ENCODE data around the gene TNRC6C.

Gene TNRC6C

DNA sequence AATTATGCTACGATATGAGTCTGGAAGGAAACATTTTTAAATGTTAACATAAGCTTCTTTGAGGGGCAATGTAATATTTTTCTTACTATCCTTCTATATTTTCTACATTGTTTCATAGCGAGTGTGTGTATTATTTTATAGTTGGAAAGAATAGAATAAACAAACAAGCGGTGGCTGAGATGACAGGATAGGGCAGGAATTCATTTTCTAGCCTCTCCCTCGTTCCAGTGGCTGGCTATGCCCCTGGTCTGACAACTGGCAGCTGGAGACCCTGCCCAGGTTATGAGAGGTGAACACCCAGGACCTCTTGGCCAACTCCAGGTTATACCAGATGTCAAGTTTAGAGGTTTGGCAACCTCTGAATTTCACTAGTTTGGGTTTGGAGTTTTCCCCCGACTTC lies 14.5 kb upstream of the TNRC6C start (continued):
- TF ChIP-seq, protein P1, sequence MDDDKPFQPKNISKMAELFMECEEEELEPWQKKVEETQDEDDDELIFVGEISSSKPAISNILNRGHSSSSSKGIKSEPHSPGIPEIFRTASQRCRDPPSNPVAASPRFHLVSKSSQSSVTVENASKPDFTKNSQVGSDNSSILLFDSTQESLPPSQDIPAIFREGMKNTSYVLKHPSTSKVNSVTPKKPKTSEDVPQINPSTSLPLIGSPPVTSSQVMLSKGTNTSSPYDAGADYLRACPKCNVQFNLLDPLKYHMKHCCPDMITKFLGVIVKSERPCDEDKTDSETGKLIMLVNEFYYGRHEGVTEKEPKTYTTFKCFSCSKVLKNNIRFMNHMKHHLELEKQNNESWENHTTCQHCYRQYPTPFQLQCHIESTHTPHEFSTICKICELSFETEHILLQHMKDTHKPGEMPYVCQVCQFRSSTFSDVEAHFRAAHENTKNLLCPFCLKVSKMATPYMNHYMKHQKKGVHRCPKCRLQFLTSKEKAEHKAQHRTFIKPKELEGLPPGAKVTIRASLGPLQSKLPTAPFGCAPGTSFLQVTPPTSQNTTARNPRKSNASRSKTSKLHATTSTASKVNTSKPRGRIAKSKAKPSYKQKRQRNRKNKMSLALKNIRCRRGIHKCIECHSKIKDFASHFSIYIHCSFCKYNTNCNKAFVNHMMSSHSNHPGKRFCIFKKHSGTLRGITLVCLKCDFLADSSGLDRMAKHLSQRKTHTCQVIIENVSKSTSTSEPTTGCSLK (tag by site-specific recombination; IDR thresholded peaks at IDR 0.05) = no peak
- TF ChIP-seq BCL11B (tag by site-specific recombination; IDR thresholded peaks at IDR 0.05; ENCODE audit: low read depth) = no peak
- no peak for TF ChIP-seq ZBTB1 (tag by site-specific recombination; IDR thresholded peaks at IDR 0.05)
- TF ChIP-seq ZNF544 (tag by site-specific recombination; IDR thresholded peaks at IDR 0.05) = no peak
- TF ChIP-seq ZNF266 (tag by site-specific recombination; IDR thresholded peaks at IDR 0.05; ENCODE audit: low read depth) = no peak
- TF ChIP-seq ZNF629 (tag by site-specific recombination; IDR thresholded peaks at IDR 0.05) = no peak
- TF ChIP-seq ZIC2 (tag by site-specific recombination; IDR thresholded peaks at IDR 0.05) = no peak
- no peak for TF ChIP-seq ZSCAN16 (tag by site-specific recombination; IDR thresholded peaks at IDR 0.05)
- TF ChIP-seq ZFHX2 (tag by site-specific recombination; conservative IDR thresholded peaks at IDR 0.05) = no peak
- TF ChIP-seq ZNF324 (tag by site-specific recombination; IDR thresholded peaks at IDR 0.05) = no peak
- TF ChIP-seq, protein P2, sequence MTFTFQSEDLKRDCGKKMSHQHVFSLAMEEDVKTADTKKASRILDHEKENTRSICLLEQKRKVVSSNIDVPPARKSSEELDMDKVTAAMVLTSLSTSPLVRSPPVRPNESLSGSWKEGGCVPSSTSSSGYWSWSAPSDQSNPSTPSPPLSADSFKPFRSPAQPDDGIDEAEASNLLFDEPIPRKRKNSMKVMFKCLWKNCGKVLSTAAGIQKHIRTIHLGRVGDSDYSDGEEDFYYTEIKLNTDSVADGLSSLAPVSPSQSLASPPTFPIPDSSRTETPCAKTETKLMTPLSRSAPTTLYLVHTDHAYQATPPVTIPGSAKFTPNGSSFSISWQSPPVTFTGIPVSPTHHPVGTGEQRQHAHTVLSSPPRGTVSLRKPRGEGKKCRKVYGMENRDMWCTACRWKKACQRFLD (tag by site-specific recombination; IDR thresholded peaks at IDR 0.05) = no peak
- TF ChIP-seq ZNF423 (tag by site-specific recombination; IDR thresholded peaks at IDR 0.05) = no peak
- TF ChIP-seq ZFP69B (tag by site-specific recombination; IDR thresholded peaks at IDR 0.05) = no peak
- no peak for TF ChIP-seq SETDB1 (IDR thresholded peaks at IDR 0.05; ENCODE audit: insufficient read length, low read length)

DNA sequence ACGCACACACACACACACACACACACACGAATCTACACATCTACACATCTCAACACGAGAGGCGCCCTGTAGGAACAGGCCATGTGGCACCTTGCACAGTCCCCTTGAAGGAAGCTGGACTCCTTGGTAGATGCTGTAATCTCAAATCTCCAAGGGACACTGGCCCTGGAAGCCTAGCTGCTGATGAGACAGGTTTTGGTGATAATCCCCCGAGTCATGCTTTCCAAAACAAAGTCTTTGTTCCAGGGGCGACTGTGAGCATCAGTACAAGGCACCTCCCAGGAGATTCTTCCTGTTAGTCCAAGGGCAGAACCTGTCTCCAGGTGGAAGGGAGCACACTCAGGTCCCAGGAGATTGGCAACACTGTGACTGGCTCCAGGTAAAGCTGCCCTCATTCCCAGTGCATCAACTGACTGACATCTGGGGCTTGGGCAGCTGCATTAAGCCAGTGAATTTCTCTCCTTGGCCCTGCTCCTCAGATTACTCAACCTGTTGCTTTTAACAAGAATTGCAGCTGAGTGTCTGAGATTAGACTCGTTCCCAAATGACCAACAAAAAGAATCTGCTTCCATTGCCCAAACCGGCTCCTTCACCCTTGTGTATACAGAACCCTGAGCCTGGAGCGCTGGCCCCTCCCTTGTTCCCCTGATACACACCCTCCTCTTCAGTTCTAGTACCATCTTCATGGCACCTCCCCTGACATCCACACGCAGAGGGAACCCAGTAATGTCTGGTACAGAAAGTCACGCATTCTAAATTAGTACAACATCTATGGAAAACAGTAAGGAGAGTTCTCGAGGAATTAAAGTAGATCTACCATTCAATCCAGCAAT lies 13.9 kb upstream of the TNRC6C start:
- H3K4me1 ChIP-seq (ENCODE audit: control insufficient read depth, insufficient read depth, low read length) = no peaks in the 10 kb centered on the region
- CTCF ChIA-PET = interaction anchor here (0.5 to 0.9 kb wide), 5 partner anchors 52 to 679 kb away, joined by 3 to 5 read pairs (median 4); no protein-coding TSS in a partner anchor
- no peak overlapping the region for H3K4me3 ChIP-seq (ENCODE audit: low read depth, low read length)
- no peaks in the 10 kb centered on the region for H3K9me3 ChIP-seq (ENCODE audit: control insufficient read depth, insufficient read depth, low read depth, low read length)
- H3K27ac ChIP-seq (ENCODE audit: extremely low read depth, low read depth, low read length) = no peak overlapping the region
- H3K36me3 ChIP-seq (ENCODE audit: control insufficient read depth in 2 of 2, insufficient read depth in 1 of 2, low read length in 2 of 2) = no peaks in the 10 kb centered on the region
- POLR2A ChIA-PET = interaction anchor here (4.8 kb wide), 1 partner anchor 13 kb away, joined by 37 read pairs; the partner anchor contains the start of gene TNRC6C
- TF ChIP-seq, protein P3, sequence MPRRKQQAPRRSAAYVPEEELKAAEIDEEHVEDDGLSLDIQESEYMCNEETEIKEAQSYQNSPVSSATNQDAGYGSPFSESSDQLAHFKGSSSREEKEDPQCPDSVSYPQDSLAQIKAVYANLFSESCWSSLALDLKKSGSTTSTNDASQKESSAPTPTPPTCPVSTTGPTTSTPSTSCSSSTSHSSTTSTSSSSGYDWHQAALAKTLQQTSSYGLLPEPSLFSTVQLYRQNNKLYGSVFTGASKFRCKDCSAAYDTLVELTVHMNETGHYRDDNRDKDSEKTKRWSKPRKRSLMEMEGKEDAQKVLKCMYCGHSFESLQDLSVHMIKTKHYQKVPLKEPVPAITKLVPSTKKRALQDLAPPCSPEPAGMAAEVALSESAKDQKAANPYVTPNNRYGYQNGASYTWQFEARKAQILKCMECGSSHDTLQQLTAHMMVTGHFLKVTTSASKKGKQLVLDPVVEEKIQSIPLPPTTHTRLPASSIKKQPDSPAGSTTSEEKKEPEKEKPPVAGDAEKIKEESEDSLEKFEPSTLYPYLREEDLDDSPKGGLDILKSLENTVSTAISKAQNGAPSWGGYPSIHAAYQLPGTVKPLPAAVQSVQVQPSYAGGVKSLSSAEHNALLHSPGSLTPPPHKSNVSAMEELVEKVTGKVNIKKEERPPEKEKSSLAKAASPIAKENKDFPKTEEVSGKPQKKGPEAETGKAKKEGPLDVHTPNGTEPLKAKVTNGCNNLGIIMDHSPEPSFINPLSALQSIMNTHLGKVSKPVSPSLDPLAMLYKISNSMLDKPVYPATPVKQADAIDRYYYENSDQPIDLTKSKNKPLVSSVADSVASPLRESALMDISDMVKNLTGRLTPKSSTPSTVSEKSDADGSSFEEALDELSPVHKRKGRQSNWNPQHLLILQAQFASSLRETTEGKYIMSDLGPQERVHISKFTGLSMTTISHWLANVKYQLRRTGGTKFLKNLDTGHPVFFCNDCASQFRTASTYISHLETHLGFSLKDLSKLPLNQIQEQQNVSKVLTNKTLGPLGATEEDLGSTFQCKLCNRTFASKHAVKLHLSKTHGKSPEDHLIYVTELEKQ (tag by site-specific recombination; IDR thresholded peaks at IDR 0.05; ENCODE audit: borderline replicate concordance) = no peak
- TF ChIP-seq SCRT1 (tag by site-specific recombination; IDR thresholded peaks at IDR 0.05; ENCODE audit: borderline replicate concordance) (peak; percentile 89), ZNF830 (tag by site-specific recombination; IDR thresholded peaks at IDR 0.05; ENCODE audit: low read depth) (no peak), ZFP37 (tag by site-specific recombination; IDR thresholded peaks at IDR 0.05) (no peak), SCRT2 (tag by site-specific recombination; IDR thresholded peaks at IDR 0.05) (peak; percentile 96), ZNF140 (tag by site-specific recombination; IDR thresholded peaks at IDR 0.05) (no peak), ZNF426 (tag by site-specific recombination; IDR thresholded peaks at IDR 0.05) (no peak), ZNF121 (tag by site-specific recombination; IDR thresholded peaks at IDR 0.05) (no peak), ZNF184 (tag by site-specific recombination; IDR thresholded peaks at IDR 0.05) (no peak)
- TF ChIP-seq, protein P4, sequence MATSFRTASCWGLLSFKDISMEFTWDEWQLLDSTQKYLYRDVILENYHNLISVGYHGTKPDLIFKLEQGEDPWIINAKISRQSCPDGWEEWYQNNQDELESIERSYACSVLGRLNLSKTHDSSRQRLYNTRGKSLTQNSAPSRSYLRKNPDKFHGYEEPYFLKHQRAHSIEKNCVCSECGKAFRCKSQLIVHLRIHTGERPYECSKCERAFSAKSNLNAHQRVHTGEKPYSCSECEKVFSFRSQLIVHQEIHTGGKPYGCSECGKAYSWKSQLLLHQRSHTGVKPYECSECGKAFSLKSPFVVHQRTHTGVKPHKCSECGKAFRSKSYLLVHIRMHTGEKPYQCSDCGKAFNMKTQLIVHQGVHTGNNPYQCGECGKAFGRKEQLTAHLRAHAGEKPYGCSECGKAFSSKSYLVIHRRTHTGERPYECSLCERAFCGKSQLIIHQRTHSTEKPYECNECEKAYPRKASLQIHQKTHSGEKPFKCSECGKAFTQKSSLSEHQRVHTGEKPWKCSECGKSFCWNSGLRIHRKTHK (tag by site-specific recombination; IDR thresholded peaks at IDR 0.05) = no peak
- TF ChIP-seq, protein P5, sequence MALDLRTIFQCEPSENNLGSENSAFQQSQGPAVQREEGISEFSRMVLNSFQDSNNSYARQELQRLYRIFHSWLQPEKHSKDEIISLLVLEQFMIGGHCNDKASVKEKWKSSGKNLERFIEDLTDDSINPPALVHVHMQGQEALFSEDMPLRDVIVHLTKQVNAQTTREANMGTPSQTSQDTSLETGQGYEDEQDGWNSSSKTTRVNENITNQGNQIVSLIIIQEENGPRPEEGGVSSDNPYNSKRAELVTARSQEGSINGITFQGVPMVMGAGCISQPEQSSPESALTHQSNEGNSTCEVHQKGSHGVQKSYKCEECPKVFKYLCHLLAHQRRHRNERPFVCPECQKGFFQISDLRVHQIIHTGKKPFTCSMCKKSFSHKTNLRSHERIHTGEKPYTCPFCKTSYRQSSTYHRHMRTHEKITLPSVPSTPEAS (tag by site-specific recombination; IDR thresholded peaks at IDR 0.05) = 0 out of 2 replicates have a peak, but pooled peaks have one; percentile 19
- TF ChIP-seq, protein P6, sequence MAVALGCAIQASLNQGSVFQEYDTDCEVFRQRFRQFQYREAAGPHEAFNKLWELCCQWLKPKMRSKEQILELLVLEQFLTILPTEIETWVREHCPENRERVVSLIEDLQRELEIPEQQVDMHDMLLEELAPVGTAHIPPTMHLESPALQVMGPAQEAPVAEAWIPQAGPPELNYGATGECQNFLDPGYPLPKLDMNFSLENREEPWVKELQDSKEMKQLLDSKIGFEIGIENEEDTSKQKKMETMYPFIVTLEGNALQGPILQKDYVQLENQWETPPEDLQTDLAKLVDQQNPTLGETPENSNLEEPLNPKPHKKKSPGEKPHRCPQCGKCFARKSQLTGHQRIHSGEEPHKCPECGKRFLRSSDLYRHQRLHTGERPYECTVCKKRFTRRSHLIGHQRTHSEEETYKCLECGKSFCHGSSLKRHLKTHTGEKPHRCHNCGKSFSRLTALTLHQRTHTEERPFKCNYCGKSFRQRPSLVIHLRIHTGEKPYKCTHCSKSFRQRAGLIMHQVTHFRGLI (tag by site-specific recombination; IDR thresholded peaks at IDR 0.05) = no peak

Data from HEK293 (cell line).